ENCODE data around the gene IQCK. TPM values are rescaled to one million over a fixed set of nuclear protein-coding genes. Genes with fewer than 3 reads are reported as not detected.
"Not testable (repeated sequence)": the region's sequence is repeated elsewhere in the genome, so short reads cannot be mapped to it uniquely, and the experiment has no call there.

The IQCK gene
- total RNA-seq, 2 donors from 2014 or later, result 7.9 to 9.5 TPM

DNA sequence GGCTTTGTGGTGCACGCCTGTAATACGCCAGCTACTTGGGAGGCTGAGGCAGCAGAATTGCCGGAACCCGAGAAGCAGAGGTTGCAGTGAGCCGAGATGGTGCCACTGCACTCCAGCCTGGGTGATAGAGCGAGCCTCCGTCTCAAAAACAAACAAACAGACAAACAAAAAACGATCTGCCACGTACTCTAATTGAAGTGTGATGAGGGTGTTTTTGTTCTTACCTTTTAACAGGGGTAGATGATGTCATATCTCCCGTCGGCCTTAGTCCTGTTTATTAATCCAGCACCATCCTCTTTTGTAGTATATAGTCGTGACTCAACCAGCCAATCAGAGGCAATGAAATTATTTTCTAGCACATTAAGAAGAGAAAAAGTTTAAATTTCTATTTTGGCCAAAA is 58.5 kb downstream of the IQCK start:
- DNase-seq (ENCODE audit: low spot score), result no peak
- intact Hi-C loops (cut with DNase I), result no loop called here

DNA sequence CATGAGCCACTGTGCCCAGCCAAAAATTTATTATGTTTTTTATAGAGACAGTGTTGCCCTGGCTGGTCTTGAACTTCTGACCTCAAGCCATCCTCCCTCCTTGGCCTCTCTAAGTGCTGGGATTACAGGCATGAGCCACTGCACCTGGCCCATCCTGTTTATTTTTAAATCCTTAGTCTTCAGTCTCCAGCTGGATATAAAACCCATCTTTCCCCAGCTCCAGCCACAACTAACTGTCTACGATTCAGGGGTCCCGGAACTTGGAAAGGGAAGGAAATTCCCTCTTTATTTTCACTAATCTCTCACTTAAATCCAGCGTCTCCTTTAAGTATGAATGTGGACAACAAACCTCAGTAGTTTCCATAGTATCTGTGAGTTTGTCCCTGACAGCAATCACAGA is 62.2 kb downstream of the IQCK start:
- no peak for DNase-seq (ENCODE audit: low spot score)
- intact Hi-C loops (cut with DNase I), result no loop called here

DNA sequence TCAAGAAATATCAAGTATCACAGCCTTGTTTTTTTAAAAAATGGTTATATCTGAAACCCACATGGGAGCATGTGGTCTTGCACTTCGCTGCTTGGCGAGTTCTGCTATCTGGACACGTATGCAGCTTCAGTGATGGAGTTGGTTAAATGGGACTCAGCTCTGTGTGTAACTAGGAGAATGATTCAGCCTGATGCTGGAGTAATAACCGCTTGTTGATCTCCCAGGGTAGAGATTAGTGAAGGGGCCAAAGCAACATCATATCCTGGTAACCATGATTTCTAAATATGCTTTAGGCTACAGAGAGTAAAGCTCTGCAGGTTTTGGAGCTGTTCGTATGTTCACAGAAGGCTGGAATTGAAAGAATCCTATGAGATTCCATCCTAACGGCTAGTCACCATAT is 63.2 kb downstream of the IQCK start:
- intact Hi-C loops (cut with DNase I), result no loop called here
- DNase-seq (ENCODE audit: low spot score), result no peak

DNA sequence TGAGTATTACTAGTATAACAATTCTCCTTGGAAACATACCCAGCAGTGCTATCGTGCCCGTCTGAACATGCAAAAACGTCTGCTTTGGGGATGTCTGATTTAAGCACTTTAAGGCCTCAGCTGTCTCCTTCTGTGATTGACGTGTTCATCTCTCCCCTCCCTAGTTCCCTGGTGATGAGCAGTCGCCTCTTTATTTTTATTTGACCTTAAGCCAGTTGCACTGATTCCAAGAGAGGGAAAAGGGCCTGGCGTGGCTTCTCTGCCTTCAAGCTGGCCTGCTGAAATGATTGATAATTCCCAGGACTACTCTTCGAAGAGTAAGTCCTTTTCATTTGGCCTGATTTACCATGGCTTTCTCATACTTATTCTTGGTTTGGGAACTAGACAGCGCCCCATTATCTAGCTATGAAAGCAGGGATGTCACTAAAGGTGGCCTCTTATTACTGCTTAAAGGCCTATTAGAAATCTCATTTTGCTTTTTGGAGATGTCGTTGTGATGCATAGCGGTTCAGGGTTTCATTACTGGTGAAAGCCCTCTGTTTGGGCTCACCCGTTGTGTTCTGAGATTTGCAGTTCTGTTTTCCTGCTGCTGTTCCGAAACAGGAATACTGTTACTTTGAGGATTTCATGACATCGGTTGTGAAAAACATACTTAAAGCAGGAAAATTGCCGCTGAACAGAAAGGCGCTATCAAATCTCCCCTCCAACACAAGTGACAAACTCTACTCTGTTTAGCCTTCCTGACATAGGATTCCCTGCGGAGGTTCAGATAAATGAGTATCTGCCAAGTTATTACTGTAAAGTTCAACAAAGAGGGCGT is 65.5 kb downstream of the IQCK start:
- no peak for DNase-seq (ENCODE audit: low spot score)
- intact Hi-C loops (cut with DNase I), result no loop called here

DNA sequence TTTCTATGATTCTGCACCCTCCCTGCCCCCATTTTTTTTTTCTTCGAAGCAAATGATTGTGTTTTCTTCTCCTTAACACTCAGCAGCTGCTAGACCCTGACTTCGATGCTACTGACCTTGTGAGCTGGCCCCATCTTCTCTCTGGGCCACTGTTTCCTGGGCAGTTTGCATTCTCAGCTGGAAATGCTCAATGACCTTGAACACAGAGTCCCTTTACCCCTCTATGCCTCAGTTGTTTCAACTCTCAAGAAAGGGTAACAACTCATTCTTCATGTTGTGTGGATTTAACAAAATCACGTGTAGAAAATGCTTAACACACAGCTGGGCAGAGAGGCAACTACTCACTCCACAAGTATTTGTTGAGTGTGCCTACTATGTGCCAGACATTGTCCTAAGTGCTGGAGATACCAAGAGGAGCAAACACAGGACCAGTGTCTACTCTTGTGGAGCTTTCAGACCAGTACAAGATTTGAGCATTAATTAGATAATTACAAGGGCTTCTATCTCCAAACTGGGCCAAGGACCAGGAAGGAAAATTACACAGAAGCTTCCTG is 66.2 kb downstream of the IQCK start:
- no peak for DNase-seq (ENCODE audit: low spot score)
- intact Hi-C loops (cut with DNase I), result no loop called here

DNA sequence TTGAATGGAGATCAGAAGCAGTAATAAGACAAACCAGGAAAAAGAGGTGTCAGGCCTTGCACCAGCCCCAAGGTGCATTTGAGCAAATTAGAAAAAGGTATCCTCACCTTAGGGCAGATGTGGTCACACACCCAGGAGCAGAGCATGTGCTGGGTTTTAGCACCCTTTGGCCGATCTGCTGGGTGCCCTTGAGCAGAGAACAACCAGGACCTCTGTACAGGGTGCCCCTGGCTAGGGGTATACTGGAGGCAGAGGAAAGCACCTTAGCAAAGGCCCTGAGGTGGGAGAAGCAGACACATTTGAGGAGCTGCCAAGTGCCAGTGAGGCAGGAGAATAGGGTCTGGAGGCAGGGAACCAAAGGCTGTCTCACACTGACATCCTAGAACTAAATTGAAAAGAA is 67.0 kb downstream of the IQCK start:
- no peak for DNase-seq (ENCODE audit: low spot score)
- intact Hi-C loops (cut with DNase I), result no loop called here

DNA sequence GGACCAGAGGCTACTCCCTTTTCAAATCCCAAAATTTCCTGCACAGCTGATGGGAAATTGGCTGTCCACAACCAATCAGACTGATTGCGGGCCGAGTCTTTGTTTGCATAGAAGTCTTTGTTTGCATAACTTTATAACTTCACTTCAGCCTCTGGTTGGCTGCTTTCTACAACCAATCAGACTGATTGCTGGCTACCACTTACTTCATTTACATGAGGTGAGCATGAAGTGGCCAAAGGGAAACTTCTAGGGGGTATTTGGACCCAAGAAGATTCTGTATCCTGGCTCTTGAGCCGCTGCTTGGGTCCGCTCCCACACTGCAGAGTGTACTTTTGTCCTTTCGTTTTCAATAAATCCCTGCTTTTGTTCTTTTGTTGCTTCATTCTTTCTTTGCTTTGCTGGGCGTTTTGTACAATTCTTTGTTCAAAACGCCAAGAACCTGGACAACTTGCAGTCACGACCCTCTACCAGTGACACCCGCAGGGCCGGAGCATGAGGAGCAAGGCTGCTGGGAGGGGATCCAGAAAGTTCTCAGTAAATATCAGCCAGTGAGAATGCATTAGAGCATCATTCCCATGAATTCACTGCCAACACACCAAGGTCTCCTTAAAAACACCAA is 67.5 kb downstream of the IQCK start:
- intact Hi-C loops (cut with DNase I), result no loop called here
- DNase-seq (ENCODE audit: low spot score), result no peak

DNA sequence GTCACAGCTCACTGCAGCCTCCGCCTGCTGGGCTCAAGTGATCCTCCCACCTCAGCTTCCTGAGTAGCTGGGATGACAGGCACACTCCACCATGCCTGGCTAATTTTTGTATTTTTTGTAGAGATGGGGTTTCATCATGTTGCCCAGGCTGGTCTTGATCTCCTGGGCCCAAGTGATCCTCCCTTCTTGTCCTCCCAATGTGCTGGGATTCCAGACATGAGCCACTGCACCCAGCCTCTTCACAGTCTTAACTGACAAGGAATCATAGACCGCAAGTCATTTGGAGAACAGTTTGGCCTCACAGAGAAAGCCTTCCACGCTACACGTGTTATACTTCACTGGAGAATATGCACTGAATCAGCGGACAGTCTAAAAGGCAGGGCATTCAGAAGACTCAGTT is 83.3 kb downstream of the IQCK start:
- intact Hi-C loops (cut with DNase I); DNase-seq (ENCODE audit: low spot score): not testable (repeated sequence)

DNA sequence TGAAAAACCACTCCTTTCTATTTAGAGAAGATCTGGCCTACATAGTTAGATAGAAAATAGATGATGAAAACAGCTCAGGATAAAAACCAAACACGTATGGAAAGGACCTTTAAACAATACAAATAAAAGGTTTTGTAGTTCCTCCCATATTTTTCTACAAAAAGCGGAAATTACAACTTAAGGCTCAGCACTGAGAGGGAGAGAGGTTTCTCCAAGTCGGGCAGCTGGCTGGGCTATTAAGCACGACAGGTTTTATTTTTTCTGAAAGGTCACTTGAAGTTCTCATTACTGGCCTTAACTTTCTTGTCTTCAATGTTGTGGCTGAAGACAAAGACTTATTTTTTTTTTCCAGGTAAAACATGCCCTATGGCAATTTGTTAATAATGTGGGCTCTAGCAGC is 83.8 kb downstream of the IQCK start:
- DNase-seq (ENCODE audit: low spot score); intact Hi-C loops (cut with DNase I): not testable (repeated sequence)

DNA sequence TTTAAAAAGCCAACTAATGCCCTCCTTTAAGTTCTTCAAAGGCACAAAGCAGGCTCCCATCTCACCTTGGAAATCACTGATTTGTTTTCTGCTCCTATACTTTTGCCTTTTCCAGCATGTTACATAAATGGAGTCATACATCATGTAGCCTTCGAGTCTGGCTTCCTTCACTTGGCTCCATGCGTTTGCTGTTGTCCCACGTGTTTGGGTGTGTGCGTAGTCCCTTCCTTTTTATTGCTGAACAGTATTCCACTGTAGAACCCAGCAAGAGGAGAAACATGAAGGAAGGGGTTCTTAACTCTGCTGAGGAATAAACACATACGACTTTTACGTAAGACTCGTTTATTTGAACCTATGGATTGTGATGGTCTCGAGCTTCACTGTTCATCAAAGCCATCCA is 84.5 kb downstream of the IQCK start:
- intact Hi-C loops (cut with DNase I), result no loop called here
- no peak for DNase-seq (ENCODE audit: low spot score)

DNA sequence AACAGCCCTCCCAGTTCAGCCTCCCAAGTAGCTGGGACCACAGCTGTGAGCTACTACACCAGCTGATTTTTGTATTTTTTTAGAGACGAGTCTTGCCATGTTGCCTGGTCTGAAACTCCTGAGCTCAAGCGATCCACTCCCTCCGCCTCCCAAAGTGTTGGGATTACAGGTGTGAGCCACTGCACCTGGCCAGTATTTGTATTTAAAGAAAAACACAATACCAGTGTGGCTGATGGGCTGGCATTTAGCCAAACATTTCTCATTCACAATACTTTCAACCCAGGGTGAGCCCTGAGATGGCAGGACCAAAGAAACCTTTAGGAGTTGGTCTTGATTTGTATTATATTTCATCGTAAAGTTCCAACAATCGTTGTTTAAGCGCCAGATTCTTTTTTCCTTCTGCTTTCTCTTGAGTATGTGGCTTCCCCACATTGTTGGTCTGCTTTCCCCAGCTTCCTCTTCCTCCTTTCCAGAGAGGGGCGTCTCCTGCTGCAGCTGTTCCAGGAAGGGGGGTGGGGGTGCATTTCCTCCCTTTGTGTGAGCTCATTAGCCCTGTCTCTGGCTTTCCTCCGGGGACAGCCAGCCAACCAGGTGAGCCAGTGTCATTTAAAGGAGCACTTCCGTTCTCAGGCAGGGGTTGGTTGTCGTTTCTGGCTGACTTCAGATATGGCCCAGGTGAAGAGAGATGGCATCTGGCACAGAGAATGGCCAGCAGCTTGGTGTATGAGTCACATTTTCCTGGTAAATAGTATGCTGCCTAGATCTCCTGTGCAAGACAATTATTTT is 86.7 kb downstream of the IQCK start:
- DNase-seq (ENCODE audit: low spot score), result peak; percentile 90
- intact Hi-C loops (cut with DNase I), result no loop called here

DNA sequence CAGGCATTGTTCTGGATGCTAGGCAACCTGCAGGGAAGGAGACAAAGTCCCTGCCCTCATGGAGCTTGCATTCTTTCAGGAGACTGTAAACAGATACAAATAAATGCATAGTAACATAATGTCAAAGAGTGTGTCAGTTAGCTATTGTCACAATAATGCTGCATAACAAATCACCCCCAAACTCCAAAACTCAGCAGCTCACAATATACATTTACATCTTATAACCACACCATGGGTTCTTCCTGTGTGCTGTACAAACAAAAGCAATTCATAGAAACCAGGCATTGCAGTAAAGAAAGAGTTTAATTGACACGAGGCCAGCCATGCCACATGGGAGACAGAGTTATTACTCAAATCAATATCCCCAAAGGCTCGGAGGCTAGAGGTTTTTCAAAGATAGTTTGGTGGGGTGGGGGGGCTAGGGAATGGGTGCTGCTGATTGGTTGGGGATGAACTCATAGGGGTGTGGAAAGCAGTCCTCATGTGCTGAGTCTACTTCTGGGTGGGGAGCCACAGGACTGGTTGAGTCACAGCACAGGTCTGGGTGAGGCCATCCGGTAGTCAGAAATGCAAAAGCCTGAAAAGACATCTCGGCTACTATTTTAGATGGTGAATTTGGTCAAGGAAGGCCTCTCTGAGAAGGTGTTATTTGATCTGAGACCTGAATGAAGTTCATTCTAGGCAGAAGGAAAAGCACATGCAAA is 87.5 kb downstream of the IQCK start:
- intact Hi-C loops (cut with DNase I), result no loop called here
- DNase-seq (ENCODE audit: low spot score), result no peak

DNA sequence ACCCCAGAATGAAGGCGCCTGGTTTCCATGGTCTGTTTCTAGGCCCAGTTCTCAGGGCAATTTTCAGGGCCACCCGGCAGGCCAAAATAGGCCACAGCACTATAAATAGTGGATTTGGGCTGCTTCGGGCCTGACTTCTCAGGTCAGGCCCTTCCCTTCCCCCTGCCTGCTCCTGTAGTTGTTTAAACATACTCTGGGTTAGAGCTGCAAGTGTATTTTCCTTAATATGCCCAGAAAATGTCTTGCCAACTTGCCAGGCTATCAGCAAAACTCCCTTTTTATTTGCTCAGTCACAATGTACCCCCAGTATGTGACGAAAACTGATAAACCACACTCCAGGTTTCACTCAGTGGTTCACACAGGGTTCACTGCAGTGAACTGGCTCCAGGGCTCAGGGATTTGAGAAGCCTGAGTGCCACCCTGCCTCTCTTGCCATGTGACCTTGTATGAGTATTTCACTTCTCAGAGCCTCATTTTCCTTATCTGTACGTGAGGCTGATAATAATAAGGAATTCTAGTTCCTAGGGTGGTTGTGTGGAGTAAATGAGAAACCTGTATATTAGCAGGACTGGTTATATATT is 90.1 kb downstream of the IQCK start:
- DNase-seq (ENCODE audit: low spot score), result no peak
- intact Hi-C loops (cut with DNase I), result no loop called here

DNA sequence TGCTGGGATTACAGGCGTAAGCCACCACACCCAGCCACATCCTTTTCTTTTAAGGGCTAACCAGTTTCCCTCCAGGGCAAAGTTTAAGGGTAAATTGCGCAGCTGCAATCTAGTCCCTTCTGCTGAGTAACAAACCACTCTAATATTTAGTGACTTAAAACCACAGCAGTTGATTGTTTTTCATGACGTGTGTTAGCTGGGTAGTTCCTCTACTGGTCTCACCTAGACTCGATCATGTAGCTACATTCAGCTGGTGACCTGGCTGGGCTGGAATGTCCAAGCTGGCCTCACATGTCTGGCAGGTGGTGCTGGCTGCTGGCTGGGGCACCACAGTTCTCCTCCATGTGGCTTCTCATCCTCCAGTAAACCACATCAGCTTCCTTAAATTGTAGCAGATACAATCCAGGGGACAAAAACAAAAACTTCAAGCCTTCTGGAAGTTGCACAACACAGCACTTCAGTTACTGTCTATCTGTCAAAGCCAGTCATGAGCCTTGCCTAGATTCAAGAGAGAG is 91.1 kb downstream of the IQCK start:
- no peak for DNase-seq (ENCODE audit: low spot score)
- intact Hi-C loops (cut with DNase I), result no loop called here

DNA sequence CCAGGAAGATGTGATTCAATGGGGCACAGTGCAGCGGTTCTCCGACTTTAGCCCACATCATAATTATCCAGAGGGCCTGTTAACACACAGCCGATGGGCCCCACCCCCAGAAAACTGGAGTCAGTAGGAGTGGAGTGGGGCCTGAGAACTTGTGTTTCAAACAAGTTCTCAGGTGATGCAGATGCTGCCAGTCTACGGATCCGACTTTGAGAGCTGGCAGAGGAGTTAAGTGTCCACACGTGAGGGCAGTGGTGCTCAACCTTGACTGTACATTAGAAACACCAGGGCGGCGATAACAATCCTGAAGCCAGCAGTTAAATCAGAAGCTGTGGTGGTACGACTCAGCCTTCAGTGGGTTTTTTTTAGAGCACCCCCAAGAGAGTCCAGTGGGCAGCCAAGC is 91.6 kb downstream of the IQCK start:
- no peak for DNase-seq (ENCODE audit: low spot score)
- intact Hi-C loops (cut with DNase I), result no loop called here

DNA sequence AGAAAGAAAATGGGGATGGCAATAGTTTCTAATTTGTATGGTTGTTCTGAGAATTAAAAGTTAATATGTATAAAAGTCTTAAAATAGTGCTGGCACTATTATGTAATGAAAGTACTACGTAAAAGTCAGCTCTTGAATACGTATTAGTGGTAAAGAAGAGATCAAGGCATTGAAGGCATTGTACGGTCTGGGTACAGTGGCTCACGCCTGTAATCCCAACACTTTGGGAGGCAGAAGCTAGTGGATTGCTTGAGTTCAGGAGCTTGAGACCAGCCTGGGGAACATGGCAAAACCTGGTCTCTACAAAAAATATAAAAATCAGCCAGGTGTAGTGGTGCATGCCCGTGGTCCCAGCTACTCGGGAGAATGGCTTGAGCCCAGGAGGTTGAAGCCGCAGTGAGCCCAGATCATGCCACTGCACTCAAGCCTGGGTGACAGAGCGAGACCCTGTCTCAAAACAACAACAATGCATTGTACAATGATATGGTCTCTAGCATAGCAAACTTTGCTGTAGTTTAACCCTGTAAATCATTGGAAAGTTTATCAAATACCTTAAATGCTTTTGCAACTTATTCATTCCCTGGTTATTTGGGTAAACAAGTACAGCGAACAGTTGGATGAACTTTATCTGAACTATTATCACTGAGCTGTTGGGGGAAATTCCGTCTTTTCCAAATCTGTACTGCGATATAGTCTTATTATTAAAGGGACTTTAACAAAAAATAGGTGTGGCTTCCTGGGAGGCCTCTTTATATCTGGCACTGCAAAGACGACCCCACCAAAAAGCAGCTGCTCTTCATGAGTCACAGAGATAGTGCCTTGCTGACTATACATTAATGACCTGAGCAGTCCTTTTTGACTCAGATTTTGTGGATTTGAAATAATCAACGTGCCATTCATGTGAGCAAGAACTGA is 93.0 kb downstream of the IQCK start:
- intact Hi-C loops (cut with DNase I), result no loop called here
- no peak for DNase-seq (ENCODE audit: low spot score)

DNA sequence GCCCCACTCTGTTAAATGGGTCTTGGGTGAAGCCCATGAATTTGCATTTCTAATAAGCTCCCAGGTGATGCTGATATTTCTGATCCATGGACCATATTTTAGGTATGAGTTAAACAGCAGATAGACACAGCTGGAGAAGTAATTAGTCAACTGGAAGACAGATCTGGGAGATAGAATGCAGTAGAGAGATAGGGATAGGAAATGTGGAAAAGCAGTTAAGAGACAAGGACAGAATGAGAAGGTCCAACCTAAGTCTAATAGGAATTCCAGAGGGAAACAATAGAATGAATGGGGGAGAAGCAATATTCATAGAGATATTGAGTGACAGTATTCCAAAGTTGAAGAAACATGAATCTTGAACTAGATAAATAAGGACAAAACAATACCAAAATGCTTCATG is 94.9 kb downstream of the IQCK start:
- no peak for DNase-seq (ENCODE audit: low spot score)
- intact Hi-C loops (cut with DNase I), result no loop called here

DNA sequence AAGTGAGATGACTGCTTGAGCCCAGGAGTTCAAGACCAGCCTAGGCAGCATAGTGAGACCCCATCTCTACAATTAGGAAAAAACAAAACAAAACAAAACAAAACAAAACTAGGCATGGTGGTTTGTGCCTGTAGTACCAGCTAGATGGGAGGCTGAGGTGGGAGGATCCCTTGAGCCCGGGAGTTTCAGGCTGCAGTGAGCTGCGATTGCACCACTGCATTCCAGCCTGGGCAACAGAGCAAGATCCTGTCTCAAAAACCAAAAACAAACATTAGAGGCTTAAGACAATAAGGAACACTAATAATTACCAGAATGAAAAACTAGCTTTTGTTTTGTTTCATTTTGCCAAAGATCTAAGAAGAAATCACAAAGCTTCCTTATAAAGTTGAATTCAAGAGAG is 97.3 kb downstream of the IQCK start:
- no peak for DNase-seq (ENCODE audit: low spot score)
- intact Hi-C loops (cut with DNase I), result no loop called here
